Activated naive CD4-positive, alpha-beta T cell treated with anti-CD3 and anti-CD28 coated beads for 36 hours (primary cell): ENCODE results near the gene CLINT1. TPM values are rescaled to one million over a fixed set of nuclear protein-coding genes. Genes with fewer than 3 reads are reported as not detected.
A peak's percentile ranks its signal among the peaks of the same experiment; 100 is the strongest.

ENCODE experiments used
- CTCF ChIA-PET: fragments of 350-600 bp; sonication (Branson Sonifier 250); formaldehyde crosslinking; loops from one replicate; lab custom pipeline; 2021; ENCODE audit warnings: antibody characterized with exemption; lab: Charles Lee
- DNase-seq: peaks from one replicate; pipeline ENCODE4 v3.0.0-alpha.2; 2020
- H3K27ac Mint-ChIP-seq: one replicate; pipeline ENCODE4 v1.8.0; 2021; ENCODE audit warnings: mild to moderate bottlenecking, mixed read lengths
- H3K27me3 Mint-ChIP-seq: one replicate; pipeline ENCODE4 v1.8.0; 2021; ENCODE audit warnings: low read depth, mixed read lengths
- H3K36me3 Mint-ChIP-seq: one replicate; pipeline ENCODE4 v1.8.0; 2021; ENCODE audit warnings: low read depth, mixed read lengths
- H3K4me1 Mint-ChIP-seq: one replicate; pipeline ENCODE4 v1.8.0; 2021; ENCODE audit warnings: low read depth, mixed read lengths
- H3K4me3 Mint-ChIP-seq: one replicate; pipeline ENCODE4 v1.8.0; 2021; ENCODE audit warnings: mild to moderate bottlenecking, moderate library complexity, mixed read lengths
- H3K9me3 Mint-ChIP-seq: one replicate; pipeline ENCODE4 v1.8.0; 2021; ENCODE audit warnings: mixed read lengths
- intact Hi-C: fragments of 100-400 bp; cut with micrococcal nuclease; formaldehyde crosslinking; loops from one replicate; pipeline ENCODE4 v1.15.1; 2023
- total RNA-seq, 2 experiments: library from RNA; stranded (reverse); gene quantifications; one replicate each; pipeline ENCODE4 v1.2.3, GENCODE V29; 2021

CLINT1 gene
- total RNA-seq, 2 experiments from 2014 or later, result 31.0 to 32.7 TPM

DNA sequence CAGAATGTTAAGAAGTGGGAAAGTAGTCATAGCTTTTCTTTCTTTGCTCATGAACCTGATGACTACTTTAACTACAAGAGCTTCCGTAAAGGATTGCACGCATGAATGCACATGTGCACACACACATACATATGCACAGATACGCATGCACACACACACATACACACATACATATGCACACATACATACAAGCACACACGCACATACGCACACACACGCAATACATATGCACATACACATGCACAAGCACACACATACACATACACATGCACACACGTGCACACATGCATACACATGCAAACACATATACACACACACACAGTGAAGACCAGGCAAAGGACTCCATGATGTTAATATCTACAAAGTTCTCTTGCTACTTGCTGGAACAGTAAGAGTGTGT is 92.5 kb downstream of the CLINT1 start:
- no peak overlapping the region for H3K27ac Mint-ChIP-seq
- H3K4me1 Mint-ChIP-seq, result no peaks in the 10 kb centered on the region
- H3K36me3 Mint-ChIP-seq, result no peaks in the 10 kb centered on the region
- H3K4me3 Mint-ChIP-seq, result no peak overlapping the region
- CTCF ChIA-PET, result interaction anchor here (0.7 to 1.0 kb wide), 2 partner anchors 13 to 182 kb away, joined by 3 to 4 read pairs; no protein-coding TSS in a partner anchor
- intact Hi-C loops, result no loop called here
- no peaks in the 10 kb centered on the region for H3K9me3 Mint-ChIP-seq
- no peak for DNase-seq
- no peaks in the 10 kb centered on the region for H3K27me3 Mint-ChIP-seq

DNA sequence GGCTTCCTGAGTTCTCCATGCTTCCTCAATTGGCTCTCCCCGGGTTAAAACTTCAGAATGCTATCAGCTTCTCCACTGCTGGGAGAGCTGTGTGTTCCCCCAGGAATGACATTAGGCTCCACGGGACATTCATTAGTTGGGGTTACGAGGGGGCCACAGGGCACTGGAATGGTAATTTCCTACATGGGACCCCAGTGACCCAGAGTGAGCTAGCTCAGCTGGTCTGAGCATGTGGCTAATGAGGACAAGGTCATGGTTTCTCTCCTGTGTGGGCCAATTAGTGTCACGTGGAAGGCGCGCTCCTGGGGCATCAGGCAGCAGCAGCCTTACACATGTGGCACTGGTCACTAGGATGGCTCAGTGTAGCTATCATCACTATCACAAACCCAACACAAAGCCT is 94.4 kb downstream of the CLINT1 start:
- H3K9me3 Mint-ChIP-seq, result no peaks in the 10 kb centered on the region
- H3K36me3 Mint-ChIP-seq, result peaks cover 2% of the 10 kb centered on the region
- no peak for DNase-seq
- intact Hi-C loops, result loop anchor here (5.0 kb wide), 1 partner anchor 1368 kb away; no protein-coding TSS in a partner anchor
- no peak overlapping the region for H3K27ac Mint-ChIP-seq
- no peaks in the 10 kb centered on the region for H3K27me3 Mint-ChIP-seq
- H3K4me1 Mint-ChIP-seq, result no peaks in the 10 kb centered on the region
- CTCF ChIA-PET, result interaction anchor here (0.8 to 3.1 kb wide), 3 partner anchors 11 to 232 kb away, joined by 3 to 27 read pairs (median 10); no protein-coding TSS in a partner anchor
- H3K4me3 Mint-ChIP-seq, result no peak overlapping the region

DNA sequence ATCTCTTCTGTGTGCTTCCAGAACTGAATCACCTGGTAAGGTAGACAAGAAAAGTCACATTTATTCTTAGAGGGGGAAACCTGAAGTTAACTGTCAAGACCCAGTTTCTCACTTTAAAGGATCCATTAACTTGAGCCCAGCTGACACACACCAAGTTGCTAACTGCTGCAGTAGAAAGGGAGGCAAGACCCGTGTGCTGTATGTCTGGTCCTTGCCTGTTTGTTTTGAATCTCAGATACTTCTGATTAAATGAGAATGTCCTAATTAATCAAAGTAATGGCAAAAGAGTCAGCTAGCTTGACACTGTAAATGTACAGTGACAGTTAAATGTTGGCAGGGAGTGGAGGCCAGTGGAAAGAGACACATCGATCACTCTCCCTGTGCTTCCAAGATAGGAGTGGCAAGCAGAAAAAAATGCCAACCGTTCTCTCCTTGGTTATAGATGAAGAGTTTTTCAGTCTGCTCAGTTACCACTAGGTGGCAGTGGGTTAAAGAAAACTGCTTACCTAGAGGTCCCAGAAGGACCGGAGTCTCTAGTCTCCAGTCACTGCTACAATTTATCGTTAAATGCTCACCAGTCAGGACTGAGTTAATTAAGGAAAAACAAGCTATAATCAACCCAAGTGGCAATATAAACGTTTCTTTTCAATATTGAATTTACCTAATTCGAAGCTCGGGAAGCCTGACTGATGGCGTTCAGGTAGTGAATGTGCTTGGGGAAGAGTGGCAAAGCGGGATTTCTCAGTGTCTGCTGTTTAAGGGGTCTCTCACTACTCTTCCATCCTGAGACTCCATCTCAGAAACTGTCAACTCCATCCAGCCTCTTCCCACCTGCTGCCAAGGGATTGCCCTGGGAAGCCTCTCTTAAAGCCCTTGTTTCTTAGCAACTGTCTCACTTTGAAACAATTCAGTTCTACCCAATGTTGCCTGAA is 97.0 kb downstream of the CLINT1 start:
- intact Hi-C loops, result loop anchor here (1.0 to 5.0 kb wide), 4 partner anchors 54 to 1370 kb away; no protein-coding TSS in a partner anchor
- no peak overlapping the region for H3K27ac Mint-ChIP-seq
- H3K4me1 Mint-ChIP-seq, result peaks cover 7% of the 10 kb centered on the region
- DNase-seq, result peak; percentile 35
- H3K4me3 Mint-ChIP-seq, result no peak overlapping the region
- peaks cover 3% of the 10 kb centered on the region for H3K36me3 Mint-ChIP-seq
- no peaks in the 10 kb centered on the region for H3K27me3 Mint-ChIP-seq
- CTCF ChIA-PET, result interaction anchor here (0.6 to 4.3 kb wide), 23 partner anchors 8 to 330 kb away, joined by 3 to 27 read pairs (median 4); partner anchors contain the start of gene LSM11
- H3K9me3 Mint-ChIP-seq, result no peaks in the 10 kb centered on the region

DNA sequence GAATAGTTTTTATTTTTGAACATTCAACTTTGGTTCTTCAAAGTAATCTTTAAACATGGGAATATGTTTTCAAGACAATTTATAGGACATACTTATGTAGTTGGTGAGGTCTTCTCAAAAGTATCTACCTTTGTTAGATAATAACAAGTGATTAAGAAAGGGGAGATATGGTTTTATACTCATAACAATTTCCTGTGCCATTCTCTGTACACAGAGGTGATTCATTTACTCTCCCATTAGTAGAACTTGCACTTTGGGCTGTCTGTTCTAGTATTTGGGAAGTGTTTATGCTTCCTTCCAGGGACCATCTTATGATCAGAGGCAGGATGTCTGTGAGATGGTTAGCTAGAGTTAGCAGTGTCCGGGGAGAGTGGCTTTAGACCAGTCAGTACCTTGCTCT is 100.2 kb downstream of the CLINT1 start:
- CTCF ChIA-PET, result interaction anchor here (1.2 to 4.3 kb wide), 4 partner anchors 10 to 236 kb away, joined by 3 to 26 read pairs (median 3); no protein-coding TSS in a partner anchor
- Mint-ChIP-seq H3K4me3 (no peak overlapping the region), H3K27ac (no peak overlapping the region), H3K36me3 (peaks cover 15% of the 10 kb centered on the region), H3K4me1 (peaks cover 7% of the 10 kb centered on the region), H3K27me3 (no peaks in the 10 kb centered on the region), H3K9me3 (no peaks in the 10 kb centered on the region)
- intact Hi-C loops, result no loop called here
- no peak for DNase-seq

DNA sequence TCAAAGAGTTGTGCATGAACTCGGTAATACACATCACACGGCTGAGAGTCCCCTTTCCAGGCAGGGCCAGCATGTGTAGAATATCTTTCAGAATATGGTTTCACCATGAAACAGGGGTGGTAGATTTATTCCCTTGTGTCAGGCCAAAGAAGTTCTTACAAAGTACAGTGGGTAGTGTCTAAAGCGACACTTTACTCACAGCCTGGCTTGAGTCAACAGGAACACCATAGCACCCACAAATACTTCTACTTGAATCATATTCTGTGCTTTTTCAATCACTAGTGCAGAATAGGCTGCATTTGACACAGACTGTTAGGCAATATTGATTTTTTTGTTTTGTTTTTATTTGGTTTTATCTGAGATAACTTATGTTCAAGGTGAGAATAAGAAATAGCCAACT is 102.8 kb downstream of the CLINT1 start:
- peaks cover 7% of the 10 kb centered on the region for H3K4me1 Mint-ChIP-seq
- peaks cover 23% of the 10 kb centered on the region for H3K36me3 Mint-ChIP-seq
- DNase-seq, result no peak
- H3K9me3 Mint-ChIP-seq, result no peaks in the 10 kb centered on the region
- H3K27ac Mint-ChIP-seq, result no peak overlapping the region
- intact Hi-C loops, result no loop called here
- no peaks in the 10 kb centered on the region for H3K27me3 Mint-ChIP-seq
- CTCF ChIA-PET, result interaction anchor here (3.7 kb wide), 1 partner anchor 13 kb away, joined by 15 read pairs; the partner anchor contains the start of gene LSM11
- no peak overlapping the region for H3K4me3 Mint-ChIP-seq

DNA sequence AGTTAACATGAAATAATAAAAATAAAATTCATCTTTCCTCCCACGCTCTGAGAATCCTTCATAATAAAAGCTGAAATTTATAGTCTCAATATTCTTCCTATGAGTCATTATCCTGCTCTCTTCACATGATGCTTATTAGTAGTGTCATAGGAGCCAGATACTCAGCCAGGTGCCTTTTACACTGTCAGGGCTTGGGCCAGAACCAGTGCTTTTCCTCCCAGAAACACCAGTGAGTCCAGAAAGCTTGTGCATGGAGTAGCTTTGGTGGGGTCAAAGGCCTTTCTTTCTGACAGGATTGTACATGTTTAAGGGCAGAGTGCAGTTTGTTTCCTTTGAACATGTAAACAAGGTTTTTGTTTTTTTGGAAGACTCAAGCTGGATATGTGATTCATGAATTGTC is 108.6 kb downstream of the CLINT1 start:
- intact Hi-C loops, result no loop called here
- no peaks in the 10 kb centered on the region for H3K27me3 Mint-ChIP-seq
- H3K36me3 Mint-ChIP-seq, result peaks cover 12% of the 10 kb centered on the region
- H3K4me3 Mint-ChIP-seq, result no peak overlapping the region
- CTCF ChIA-PET, result interaction anchor here (1.5 to 4.2 kb wide), 2 partner anchors 9 to 10 kb away, joined by 10 to 26 read pairs; no protein-coding TSS in a partner anchor
- H3K27ac Mint-ChIP-seq, result no peak overlapping the region
- DNase-seq, result no peak
- no peaks in the 10 kb centered on the region for H3K9me3 Mint-ChIP-seq
- peaks cover 36% of the 10 kb centered on the region for H3K4me1 Mint-ChIP-seq

DNA sequence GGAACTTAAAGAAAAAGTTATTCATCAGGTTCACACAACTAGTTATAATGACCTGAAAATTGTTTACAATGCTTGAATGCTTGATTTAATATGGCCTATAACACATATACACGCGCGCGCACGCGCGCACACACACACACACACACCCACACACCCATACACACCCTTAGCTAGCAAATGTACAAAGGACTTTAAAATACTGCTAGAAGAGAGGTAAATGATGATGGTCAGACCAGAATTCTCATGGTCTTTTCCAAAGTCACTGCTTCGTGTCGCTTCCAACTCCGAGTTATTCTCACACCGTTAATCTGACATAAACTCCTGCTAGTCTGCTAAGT is 109.5 kb downstream of the CLINT1 start:
- Mint-ChIP-seq H3K27me3 (no peaks in the 10 kb centered on the region), H3K9me3 (no peaks in the 10 kb centered on the region), H3K36me3 (peaks cover 8% of the 10 kb centered on the region), H3K4me3 (no peak overlapping the region), H3K4me1 (peaks cover 44% of the 10 kb centered on the region), H3K27ac (no peak overlapping the region)
- intact Hi-C loops, result no loop called here
- CTCF ChIA-PET, result interaction anchor here (0.6 to 4.2 kb wide), 3 partner anchors 8 to 19 kb away, joined by 3 to 26 read pairs (median 10); no protein-coding TSS in a partner anchor
- DNase-seq, result no peak

DNA sequence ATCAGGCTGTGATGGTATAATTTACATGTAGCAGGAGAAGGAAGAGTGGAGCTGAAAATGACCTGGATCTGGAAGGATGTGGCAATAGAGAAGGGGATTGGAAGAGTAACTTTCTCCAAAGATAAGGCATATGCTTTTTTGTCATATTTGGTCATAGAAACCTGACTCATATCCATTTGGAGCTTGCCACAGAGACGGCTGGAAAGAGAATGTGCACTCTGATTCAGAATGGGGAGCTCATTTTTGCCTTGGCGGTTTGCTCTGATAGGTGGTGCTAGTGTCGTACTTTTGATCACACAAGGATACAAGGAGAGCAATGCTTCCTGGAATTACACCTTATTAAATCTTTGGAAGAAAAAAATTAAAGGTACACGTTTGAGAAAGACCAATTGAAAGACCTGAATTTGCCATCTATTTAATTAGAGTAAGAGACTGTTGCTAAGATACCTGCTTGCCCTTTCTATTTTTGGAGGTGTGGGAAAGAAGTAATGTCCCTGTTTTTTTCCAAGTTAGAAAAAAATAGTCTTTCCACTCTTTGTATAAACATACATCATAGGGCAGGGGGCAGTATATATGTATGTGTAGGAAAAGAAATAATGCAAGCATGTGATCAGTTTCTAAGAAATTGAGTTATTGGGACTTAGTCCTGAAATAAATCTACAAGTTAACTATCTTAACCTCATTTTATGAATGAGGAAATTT is 110.0 kb downstream of the CLINT1 start:
- Mint-ChIP-seq H3K9me3 (no peaks in the 10 kb centered on the region), H3K4me1 (peaks cover 47% of the 10 kb centered on the region), H3K4me3 (no peak overlapping the region), H3K27me3 (no peaks in the 10 kb centered on the region), H3K36me3 (peaks cover 8% of the 10 kb centered on the region), H3K27ac (no peak overlapping the region)
- DNase-seq, result peak; percentile 14
- CTCF ChIA-PET, result interaction anchor here (0.6 to 4.2 kb wide), 3 partner anchors 12 to 496 kb away, joined by 3 to 26 read pairs (median 3); no protein-coding TSS in a partner anchor
- intact Hi-C loops, result no loop called here

DNA sequence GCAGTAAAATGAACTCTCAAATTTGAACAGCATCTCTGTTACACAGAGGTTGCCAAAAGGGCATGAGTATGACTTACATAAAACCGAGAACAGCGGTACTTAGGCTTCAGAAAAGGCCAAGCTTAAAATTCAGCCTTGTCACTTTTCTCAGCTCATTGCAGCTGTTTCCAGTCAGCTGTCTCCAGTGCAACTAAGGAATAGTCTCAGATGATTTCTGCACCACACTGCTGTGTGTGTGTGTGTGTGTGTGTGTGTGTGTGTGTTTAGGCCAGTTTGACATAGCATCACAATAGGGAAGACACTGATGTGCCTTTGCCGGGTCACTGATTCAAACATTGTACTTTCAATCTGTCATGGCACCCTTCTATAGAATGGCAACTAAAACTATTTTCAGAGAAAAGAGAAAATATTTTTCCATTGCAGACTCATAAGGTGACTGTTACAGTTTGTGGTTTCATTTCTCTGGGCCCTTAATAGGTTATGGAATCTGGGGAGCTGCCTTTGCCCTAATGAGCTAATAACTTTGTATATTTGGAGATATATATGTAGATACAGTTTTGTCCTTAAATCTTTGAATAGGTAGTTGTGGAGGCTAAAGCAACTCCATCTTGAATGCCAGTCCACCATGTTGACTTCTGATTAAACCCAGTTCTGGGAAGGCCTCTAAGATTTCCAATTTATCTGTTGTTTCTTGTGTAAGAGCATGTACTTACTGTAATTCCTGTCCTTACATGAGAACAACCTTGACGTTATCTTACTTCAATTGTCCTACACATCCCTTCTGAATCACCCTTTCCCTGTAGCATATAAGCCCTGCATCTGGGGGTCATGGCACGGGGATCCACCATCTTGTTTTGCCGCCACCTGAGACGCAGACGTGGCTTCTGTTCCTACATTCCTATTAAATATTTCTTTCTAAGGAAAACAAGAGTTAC is 110.9 kb downstream of the CLINT1 start:
- peak; percentile 15 for DNase-seq
- no peaks in the 10 kb centered on the region for H3K9me3 Mint-ChIP-seq
- CTCF ChIA-PET, result interaction anchor here (1.6 to 4.2 kb wide), 2 partner anchors 12 to 82 kb away, joined by 5 to 26 read pairs; no protein-coding TSS in a partner anchor
- H3K27ac Mint-ChIP-seq, result no peak overlapping the region
- no peaks in the 10 kb centered on the region for H3K27me3 Mint-ChIP-seq
- H3K36me3 Mint-ChIP-seq, result peaks cover 5% of the 10 kb centered on the region
- no peak overlapping the region for H3K4me3 Mint-ChIP-seq
- intact Hi-C loops, result no loop called here
- H3K4me1 Mint-ChIP-seq, result peaks cover 47% of the 10 kb centered on the region

DNA sequence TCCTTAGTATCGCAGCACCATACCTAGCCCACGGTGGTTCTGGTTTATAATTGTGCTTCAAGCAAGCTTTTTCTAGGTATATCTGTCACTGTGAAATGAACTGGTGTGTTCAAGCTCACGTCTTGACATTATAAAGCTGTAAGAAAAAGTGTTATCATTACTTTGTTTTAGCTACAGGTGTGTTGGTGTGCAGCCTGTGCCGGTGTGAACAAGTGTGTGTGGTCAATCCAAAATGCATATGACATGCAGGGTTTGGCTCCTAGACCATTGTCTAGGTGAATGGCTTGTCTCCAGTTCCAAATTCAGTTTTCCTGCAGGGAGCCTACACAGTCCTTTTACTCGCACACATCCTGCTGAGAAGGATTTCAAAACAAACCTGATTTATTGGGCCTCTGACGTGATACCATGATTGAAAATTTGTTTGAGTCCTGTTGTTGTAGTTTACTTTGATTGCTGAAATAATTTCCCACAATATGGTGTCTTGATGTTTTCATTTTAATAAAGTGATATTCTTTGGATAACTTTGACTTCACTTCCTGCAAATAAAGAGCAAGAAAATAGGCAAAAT is 111.7 kb downstream of the CLINT1 start:
- Mint-ChIP-seq H3K9me3 (no peaks in the 10 kb centered on the region), H3K27me3 (no peaks in the 10 kb centered on the region), H3K27ac (no peak overlapping the region), H3K4me1 (peaks cover 51% of the 10 kb centered on the region), H3K36me3 (peaks cover 2% of the 10 kb centered on the region), H3K4me3 (no peak overlapping the region)
- intact Hi-C loops, result no loop called here
- CTCF ChIA-PET, result interaction anchor here (1.6 to 4.2 kb wide), 2 partner anchors 13 to 81 kb away, joined by 5 to 26 read pairs; no protein-coding TSS in a partner anchor
- DNase-seq, result no peak

DNA sequence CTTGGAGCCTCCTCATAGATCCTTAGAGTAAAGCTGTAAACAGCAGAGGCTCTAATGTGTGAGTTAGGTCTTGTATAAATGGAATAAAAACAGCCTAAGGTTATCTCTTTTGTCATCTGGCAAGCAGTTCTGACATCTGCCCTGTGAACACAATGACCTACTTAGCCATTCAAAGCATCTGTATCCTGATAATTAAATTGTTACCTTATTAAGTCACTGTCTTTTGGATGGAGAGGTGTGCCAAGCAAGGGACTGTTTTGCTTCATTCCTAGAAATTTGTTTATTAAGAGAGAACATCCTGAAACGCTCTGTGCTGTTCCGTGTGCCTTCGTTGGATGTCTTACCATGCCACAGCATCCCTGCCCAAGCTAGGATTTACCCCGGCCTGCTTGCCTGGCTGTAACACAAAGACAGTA is 113.9 kb downstream of the CLINT1 start:
- Mint-ChIP-seq H3K36me3 (peaks cover 2% of the 10 kb centered on the region), H3K4me3 (peak overlapping the region; percentile 92), H3K9me3 (no peaks in the 10 kb centered on the region), H3K27me3 (no peaks in the 10 kb centered on the region), H3K27ac (no peak overlapping the region), H3K4me1 (peaks cover 44% of the 10 kb centered on the region)
- CTCF ChIA-PET, result interaction anchor here (1.5 to 5.2 kb wide), 3 partner anchors 17 to 147 kb away, joined by 3 to 58 read pairs (median 16); partner anchors contain the start of gene C5orf52
- no peak for DNase-seq
- intact Hi-C loops, result no loop called here
